Stimulated activated CD4-positive, alpha-beta T cell treated with anti-CD3 and anti-CD28 coated beads, Interleukin-15, amount 100 ng/mL, for 1 hour (primary cell): ENCODE data around the gene OR10J1.

Source experiments
- DNase-seq, 2 donors: peaks; one replicate each; pipeline ENCODE4 v3.0.0-alpha.2; 2020; ENCODE audit warnings: low read depth in 1 of 2, low spot score in 1 of 2

The OR10J1 gene

GRCh38 chr1:159483501-159483900 lies 44.0 kb downstream of the OR10J1 start:
- DNase-seq = no peak
